HG03025 (cell line): ENCODE measurements around the gene RNU1-1.
"Not testable (repeated sequence)": the region's sequence is repeated elsewhere in the genome, so short reads cannot be mapped to it uniquely, and the experiment has no call there.

Source experiments
- ATAC-seq: cut with Tn5 transposase; IDR thresholded peaks from one replicate; pipeline ENCODE4 v1.9.1; 2021; ENCODE audit warnings: mild to moderate bottlenecking, moderate library complexity; ENCODE audit not compliant: unreplicated experiment, low FRiP score

RNU1-1 gene

GRCh38 chr1:16525769-16526168, 11.7 kb upstream of the RNU1-1 start:
- ATAC-seq: not testable (repeated sequence)

- not testable (repeated sequence) for ATAC-seq
Measured at GRCh38 chr1:16521679-16522078, 7.6 kb upstream of the RNU1-1 start.

GRCh38 chr1:16521288-16521583, 7.2 kb upstream of the RNU1-1 start:
- ATAC-seq: no peak

GRCh38 chr1:16520435-16521287, 6.6 kb upstream of the RNU1-1 start:
- not testable (repeated sequence) for ATAC-seq

- ATAC-seq: not testable (repeated sequence)
Measured at GRCh38 chr1:16519255-16519951, 5.3 kb upstream of the RNU1-1 start.

GRCh38 chr1:16518913-16519254, 4.8 kb upstream of the RNU1-1 start:
- not testable (repeated sequence) for ATAC-seq

- ATAC-seq: not testable (repeated sequence)
Measured at GRCh38 chr1:16516694-16517410, 2.8 kb upstream of the RNU1-1 start.

- peak; percentile 87 for ATAC-seq
Measured at GRCh38 chr1:16513412-16514106, 526 bp downstream of the RNU1-1 start.

GRCh38 chr1:16512624-16513411, 1.3 kb downstream of the RNU1-1 start:
- ATAC-seq: not testable (repeated sequence)

- ATAC-seq: not testable (repeated sequence)
Measured at GRCh38 chr1:16511926-16512325, 2.2 kb downstream of the RNU1-1 start.

- ATAC-seq: not testable (repeated sequence)
Measured at GRCh38 chr1:16508861-16509445, 5.1 kb downstream of the RNU1-1 start.

- not testable (repeated sequence) for ATAC-seq
Measured at GRCh38 chr1:16506364-16507136, 7.5 kb downstream of the RNU1-1 start.

- ATAC-seq: not testable (repeated sequence)
Measured at GRCh38 chr1:16505870-16506269, 8.2 kb downstream of the RNU1-1 start.

GRCh38 chr1:16503494-16503893, 10.6 kb downstream of the RNU1-1 start:
- ATAC-seq: no peak

GRCh38 chr1:16501446-16501845, 12.6 kb downstream of the RNU1-1 start:
- ATAC-seq: not testable (repeated sequence)

- ATAC-seq: not testable (repeated sequence)
Measured at GRCh38 chr1:16500975-16501374, 13.1 kb downstream of the RNU1-1 start.

GRCh38 chr1:16500466-16500865, 13.6 kb downstream of the RNU1-1 start:
- not testable (repeated sequence) for ATAC-seq

- ATAC-seq: peak; percentile 61
Measured at GRCh38 chr1:16498573-16499413, 15.3 kb downstream of the RNU1-1 start.
